Coronary artery (tissue), 2 donors: ENCODE results near the gene PNPLA7.
"Not testable (repeated sequence)": the region's sequence is repeated elsewhere in the genome, so short reads cannot be mapped to it uniquely, and the experiment has no call there.

Source experiments
- DNase-seq: peaks from one replicate; pipeline ENCODE4 v3.0.0-alpha.2; 2017; ENCODE audit warnings: low spot score
- H3K27ac ChIP-seq, 2 donors: fragments of 200-600 bp; sonication (generic); one replicate each; pipeline ENCODE4 v1.5.1; 2016 to 2019
- H3K4me3 ChIP-seq: fragments of 200-600 bp; sonication (generic); 2 replicates; pipeline ENCODE4 v1.5.1; 2016; ENCODE audit warnings: mild to moderate bottlenecking, moderate library complexity
- CTCF ChIP-seq: fragments of 200-600 bp; sonication (generic); IDR thresholded peaks from one replicate; pipeline ENCODE4 v1.5.1; 2019; ENCODE audit warnings: antibody characterized with exemption

Gene PNPLA7

GRCh38 chr9:137575364-137575715 is 25.1 kb upstream of the PNPLA7 start:
- H3K4me3 ChIP-seq: no peak overlapping the region
- TF ChIP-seq CTCF: no peak
- no peak overlapping the region for H3K27ac ChIP-seq
- DNase-seq: no peak

- no peak for DNase-seq
- H3K27ac ChIP-seq: no peak overlapping the region
- no peak for TF ChIP-seq CTCF
These were observed 24.0 kb upstream of the PNPLA7 start for GRCh38 chr9:137574192-137574591.

GRCh38 chr9:137570566-137570965 is 20.4 kb upstream of the PNPLA7 start:
- Histone ChIP-seq H3K27ac (no peak overlapping the region), H3K4me3 (no peak overlapping the region)
- TF ChIP-seq CTCF: no peak
- DNase-seq: no peak

More at GRCh38 chr9:137574192-137574591, 24.0 kb upstream of the PNPLA7 start:
- no peak overlapping the region for H3K4me3 ChIP-seq

GRCh38 chr9:137569609-137570203 is 19.5 kb upstream of the PNPLA7 start:
- no peak overlapping the region for H3K27ac ChIP-seq
- DNase-seq: no peak
- no peak overlapping the region for H3K4me3 ChIP-seq
- no peak for TF ChIP-seq CTCF

GRCh38 chr9:137568445-137568844 is 18.2 kb upstream of the PNPLA7 start:
- H3K27ac ChIP-seq, DNase-seq, H3K4me3 ChIP-seq: not testable (repeated sequence)

- Histone ChIP-seq H3K27ac (no peak overlapping the region), H3K4me3 (no peak overlapping the region)
- no peak for DNase-seq
- TF ChIP-seq CTCF: no peak
These were observed 14.7 kb upstream of the PNPLA7 start for GRCh38 chr9:137564817-137565411.

GRCh38 chr9:137564134-137564533 is 13.9 kb upstream of the PNPLA7 start:
- H3K4me3 ChIP-seq: no peak overlapping the region
- no peak for DNase-seq
- no peak for TF ChIP-seq CTCF
- no peak overlapping the region for H3K27ac ChIP-seq
